GM12875 (cell line): Measurements from ENCODE around the gene EML1.

Experiments
- H3K4me3 ChIP-seq: one replicate; pipeline ENCODE4 v1.5.1; 2011; ENCODE audit warnings: low read depth, low read length, control low read depth
- CTCF ChIP-seq: IDR thresholded peaks from 2 replicates; pipeline ENCODE4 v1.5.1; 2011; ENCODE audit warnings: low read depth, mild to moderate bottlenecking, control low read depth, inconsistent platforms, low read length, moderate library complexity, borderline replicate concordance; ENCODE audit not compliant: insufficient read depth

Gene EML1

GRCh38 chr14:99793213-99794150 is at the start of gene EML1:
Gene EML1, plus strand, starts transcription at chr14:99793413. Its CDS starts 64 bp downstream, at chr14:99793477.
- TF ChIP-seq CTCF: 0 out of 2 replicates have a peak, but pooled peaks have one; percentile 6

GRCh38 chr14:99744199-99744872 is 48.9 kb upstream of the EML1 start:
- no peak overlapping the region for H3K4me3 ChIP-seq
- no peak for TF ChIP-seq CTCF

More at GRCh38 chr14:99793213-99794150, at the start of gene EML1:
- no peak within 1 kb of the TSS for H3K4me3 ChIP-seq

GRCh38 chr14:99744873-99745224 is 48.4 kb upstream of the EML1 start:
- no peak for TF ChIP-seq CTCF
- no peak overlapping the region for H3K4me3 ChIP-seq

- H3K4me3 ChIP-seq: no peak overlapping the region
- TF ChIP-seq CTCF: no peak
These were observed 47.8 kb upstream of the EML1 start for GRCh38 chr14:99745307-99745951.

- no peak overlapping the region for H3K4me3 ChIP-seq
- no peak for TF ChIP-seq CTCF
These were observed 46.0 kb upstream of the EML1 start for GRCh38 chr14:99747167-99747566.

GRCh38 chr14:99747582-99748330 is 45.5 kb upstream of the EML1 start:
- no peak overlapping the region for H3K4me3 ChIP-seq
- no peak for TF ChIP-seq CTCF
